ENCODE data around the gene RND3.

DNA sequence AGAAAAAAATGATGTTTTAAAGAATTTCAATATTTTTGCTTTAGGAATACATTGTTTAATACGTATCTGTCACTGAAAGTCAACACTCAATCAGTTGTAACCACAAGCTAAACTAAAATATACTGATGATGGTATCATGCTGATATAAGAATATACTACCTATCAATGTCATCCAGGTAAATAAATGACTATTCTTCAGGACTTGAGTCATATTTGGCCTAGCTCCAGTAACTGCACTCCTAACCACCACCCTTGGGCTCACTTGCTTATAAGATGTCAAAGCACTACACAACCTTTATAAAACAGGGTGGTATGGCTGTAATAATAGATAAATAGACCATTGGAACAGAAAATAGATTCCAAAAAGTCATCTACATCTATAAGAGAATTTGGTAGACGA, 48.8 kb downstream of the RND3 start:
- TF ChIP-seq EZH2 (IDR thresholded peaks at IDR 0.05; ENCODE audit: insufficient read depth, poor library complexity, severe bottlenecking) = no peak
- TF ChIP-seq EZH2phosphoT487 (IDR thresholded peaks at IDR 0.05; ENCODE audit: insufficient read depth, low read depth) = no peak
